ENCODE results near the gene RPS6KA5. TPM values are rescaled to one million over a fixed set of nuclear protein-coding genes. Genes with fewer than 3 reads are reported as not detected.
"Not testable (repeated sequence)": the region's sequence is repeated elsewhere in the genome, so short reads cannot be mapped to it uniquely, and the experiment has no call there.

The RPS6KA5 gene
- polyA plus RNA-seq, 2 of the 4 experiments (the other 2 are of a cell fraction), result 2.2 to 4.1 TPM

DNA sequence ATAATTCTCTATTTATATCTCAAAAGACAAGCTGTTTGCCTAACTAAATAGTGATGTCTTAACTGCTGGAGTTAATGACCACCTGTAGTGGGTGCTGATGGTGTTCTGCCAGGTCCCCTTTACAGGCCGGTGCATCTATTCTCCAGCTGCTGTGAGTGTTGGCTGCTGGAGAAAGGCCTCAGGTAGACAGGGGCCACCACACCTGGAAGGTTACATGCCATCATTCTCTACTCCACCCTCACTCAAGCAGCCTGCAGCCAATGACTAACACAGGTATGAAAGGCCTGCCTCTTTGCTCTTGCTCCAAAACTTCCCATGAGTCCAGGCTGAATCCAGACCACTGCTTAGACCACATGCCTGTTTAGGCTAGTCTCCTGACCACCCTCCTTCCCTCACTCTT, 73.9 kb downstream of the RPS6KA5 start:
- 92% methylated on average over 1 of the region's 1 CpG for WGBS (ENCODE audit: missing lambda C conversion rate)
- no peak for ATAC-seq
- no peaks in the 10 kb centered on the region for H3K9me3 ChIP-seq
- ChIA-PET POLR2A (no interaction called here), CTCF (interaction anchor here (0.6 kb wide), 1 partner anchor 373 kb away, joined by 4 read pairs; no protein-coding TSS in a partner anchor)
- TF ChIP-seq CEBPB (IDR thresholded peaks at IDR 0.05) (no peak), BCL3 (IDR thresholded peaks at IDR 0.05) (no peak), CBX8 (IDR thresholded peaks at IDR 0.05) (no peak)
- H3K4me2 ChIP-seq, result no peak overlapping the region
- H3K4me1 ChIP-seq, result no peaks in the 10 kb centered on the region
- no peak overlapping the region for H3K27ac ChIP-seq
- no peak overlapping the region for H3K4me3 ChIP-seq
- no peak for DNase-seq (ENCODE audit: low read depth in 1 of 2, low spot score in 1 of 2)
- no peak for FAIRE-seq

- Histone ChIP-seq H3K4me1 (no peaks in the 10 kb centered on the region), H3K27ac (no peak overlapping the region), H3K4me2 (no peak overlapping the region), H3K4me3 (no peak overlapping the region), H3K9me3 (no peaks in the 10 kb centered on the region)
- CTCF ChIA-PET, result no interaction called here
- DNase-seq (ENCODE audit: low read depth in 1 of 2, low spot score in 1 of 2) (no peak), FAIRE-seq (no peak), ATAC-seq (no peak)
- TF ChIP-seq HDAC2 (IDR thresholded peaks at IDR 0.05) (no peak), BHLHE40 (IDR thresholded peaks at IDR 0.05; ENCODE audit: low read depth, low read length) (no peak), CBX8 (IDR thresholded peaks at IDR 0.05) (no peak)
- WGBS (ENCODE audit: missing lambda C conversion rate), result 13% methylated on average over 1 of the region's 1 CpG
- POLR2A ChIA-PET, result no interaction called here
Observed at GRCh38 chr14:90985601-90986242, 74.7 kb downstream of the RPS6KA5 start.

DNA sequence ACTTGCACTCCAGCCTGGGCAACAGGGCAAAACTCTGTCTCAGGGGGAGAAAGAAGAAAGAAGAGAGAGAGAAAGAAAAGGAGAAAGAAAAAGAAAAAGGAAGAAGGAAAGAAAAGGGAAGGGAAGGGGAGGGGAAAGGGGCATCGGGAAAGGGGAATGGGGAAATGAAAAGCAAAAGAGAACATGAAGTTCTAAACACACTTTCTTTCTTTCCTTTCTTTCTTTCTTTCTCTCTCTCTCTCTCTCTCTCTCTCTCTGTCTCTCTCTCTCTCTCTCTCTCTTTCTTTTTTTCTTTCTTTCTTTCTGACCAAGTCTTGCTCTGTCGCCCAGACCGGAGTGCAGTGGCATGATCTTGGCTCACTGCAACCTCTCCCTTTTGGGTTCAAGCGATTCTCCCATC, 76.9 kb downstream of the RPS6KA5 start:
- 94% methylated on average over 4 of the region's 4 CpGs for WGBS (ENCODE audit: missing lambda C conversion rate)
- H3K27ac ChIP-seq, result no peak overlapping the region

DNA sequence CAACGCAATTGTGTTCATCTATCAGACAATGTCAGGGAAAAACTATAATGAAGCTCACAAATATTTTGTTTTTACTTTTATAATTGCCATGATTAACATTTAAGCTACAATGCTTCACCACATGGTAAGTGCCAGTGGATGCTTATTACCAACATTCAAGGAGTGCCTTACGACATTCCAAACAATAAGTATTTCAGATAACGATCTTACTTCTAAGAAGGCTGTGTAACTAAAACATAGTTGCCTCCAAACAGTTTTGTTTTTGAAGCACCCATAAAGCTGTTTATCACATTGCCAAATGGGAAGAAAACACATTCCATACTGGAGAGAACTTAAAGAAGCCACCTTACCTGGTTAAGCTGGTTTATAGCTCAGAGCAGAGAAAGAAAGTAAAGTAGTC, 78.8 kb downstream of the RPS6KA5 start:
- no peak for TF ChIP-seq BCL3 (IDR thresholded peaks at IDR 0.05)
- ChIA-PET CTCF (no interaction called here), POLR2A (no interaction called here)
- H3K4me1 ChIP-seq, result no peaks in the 10 kb centered on the region
- WGBS (ENCODE audit: missing lambda C conversion rate), result 88% methylated on average over 3 of the region's 3 CpGs
- no peak overlapping the region for H3K4me2 ChIP-seq
- no peaks in the 10 kb centered on the region for H3K9me3 ChIP-seq
- no peak overlapping the region for H3K27ac ChIP-seq
- DNase-seq (ENCODE audit: low read depth in 1 of 2, low spot score in 1 of 2) (no peak), FAIRE-seq (no peak), ATAC-seq (no peak)
- no peak overlapping the region for H3K4me3 ChIP-seq

More for the DNA sequence above, 76.9 kb downstream of the RPS6KA5 start:
- ChIA-PET CTCF (interaction anchor here (1.0 to 1.6 kb wide), 2 partner anchors 10 to 17 kb away, joined by 4 read pairs; no protein-coding TSS in a partner anchor), POLR2A (no interaction called here)
- H3K4me3 ChIP-seq, result no peak overlapping the region
- DNase-seq (ENCODE audit: low read depth in 1 of 2, low spot score in 1 of 2) (no peak), ATAC-seq (no peak), FAIRE-seq (no peak)
- no peaks in the 10 kb centered on the region for H3K9me3 ChIP-seq
- TF ChIP-seq SREBF2 (IDR thresholded peaks at IDR 0.05), result no peak
- no peak for TF ChIP-seq EHF (CRISPR knock-in tag; IDR thresholded peaks at IDR 0.05)
- TF ChIP-seq MAFK (IDR thresholded peaks at IDR 0.05; ENCODE audit: partially characterized antibody), result no peak
- TF ChIP-seq, protein P1, sequence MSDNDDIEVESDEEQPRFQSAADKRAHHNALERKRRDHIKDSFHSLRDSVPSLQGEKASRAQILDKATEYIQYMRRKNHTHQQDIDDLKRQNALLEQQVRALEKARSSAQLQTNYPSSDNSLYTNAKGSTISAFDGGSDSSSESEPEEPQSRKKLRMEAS (IDR thresholded peaks at IDR 0.05), result no peak
- TF ChIP-seq POLR2A (IDR thresholded peaks at IDR 0.05; ENCODE audit: low read length), result no peak
- no peak for TF ChIP-seq TFCP2L1 (CRISPR knock-in tag; IDR thresholded peaks at IDR 0.05)
- no peak for TF ChIP-seq NPAS2 (CRISPR knock-in tag; IDR thresholded peaks at IDR 0.05; ENCODE audit: borderline replicate concordance)
- TF ChIP-seq GATA3 (IDR thresholded peaks at IDR 0.05; ENCODE audit: borderline replicate concordance), result no peak
- TF ChIP-seq JUNB (IDR thresholded peaks at IDR 0.05), result no peak
- TF ChIP-seq FOXS1 (CRISPR knock-in tag; IDR thresholded peaks at IDR 0.05), result no peak
- no peak for TF ChIP-seq CHD4 (IDR thresholded peaks at IDR 0.05; ENCODE audit: borderline replicate concordance)
- no peak for TF ChIP-seq CBX8 (IDR thresholded peaks at IDR 0.05)
- TF ChIP-seq BHLHE40 (IDR thresholded peaks at IDR 0.05; ENCODE audit: low read depth, low read length), result no peak
- TF ChIP-seq, protein P2, sequence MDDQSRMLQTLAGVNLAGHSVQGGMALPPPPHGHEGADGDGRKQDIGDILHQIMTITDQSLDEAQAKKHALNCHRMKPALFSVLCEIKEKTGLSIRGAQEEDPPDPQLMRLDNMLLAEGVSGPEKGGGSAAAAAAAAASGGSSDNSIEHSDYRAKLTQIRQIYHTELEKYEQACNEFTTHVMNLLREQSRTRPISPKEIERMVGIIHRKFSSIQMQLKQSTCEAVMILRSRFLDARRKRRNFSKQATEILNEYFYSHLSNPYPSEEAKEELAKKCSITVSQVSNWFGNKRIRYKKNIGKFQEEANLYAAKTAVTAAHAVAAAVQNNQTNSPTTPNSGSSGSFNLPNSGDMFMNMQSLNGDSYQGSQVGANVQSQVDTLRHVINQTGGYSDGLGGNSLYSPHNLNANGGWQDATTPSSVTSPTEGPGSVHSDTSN (IDR thresholded peaks at IDR 0.05), result no peak
- TF ChIP-seq RFX5 (IDR thresholded peaks at IDR 0.05), result no peak
- H3K4me2 ChIP-seq, result no peak overlapping the region
- H3K4me1 ChIP-seq, result no peaks in the 10 kb centered on the region

- H3K4me3 ChIP-seq; DNase-seq (ENCODE audit: low read depth in 1 of 2, low spot score in 1 of 2); CTCF ChIA-PET; H3K27ac ChIP-seq; H3K9me3 ChIP-seq; ATAC-seq; H3K4me1 ChIP-seq; H3K4me2 ChIP-seq; POLR2A ChIA-PET; FAIRE-seq: not testable (repeated sequence)
- WGBS (ENCODE audit: missing lambda C conversion rate), result 63% methylated on average over 3 of the region's 3 CpGs
Observed at GRCh38 chr14:90980636-90981035, 79.8 kb downstream of the RPS6KA5 start.
